HG03066 (cell line): Measurements from ENCODE around the gene KCNJ9.
"Not testable (repeated sequence)": the region's sequence is repeated elsewhere in the genome, so short reads cannot be mapped to it uniquely, and the experiment has no call there.

Experiments used
- ATAC-seq: cut with Tn5 transposase; IDR thresholded peaks from one replicate; pipeline ENCODE4 v1.9.1; 2021; ENCODE audit warnings: low read depth; ENCODE audit not compliant: unreplicated experiment

The KCNJ9 gene

DNA sequence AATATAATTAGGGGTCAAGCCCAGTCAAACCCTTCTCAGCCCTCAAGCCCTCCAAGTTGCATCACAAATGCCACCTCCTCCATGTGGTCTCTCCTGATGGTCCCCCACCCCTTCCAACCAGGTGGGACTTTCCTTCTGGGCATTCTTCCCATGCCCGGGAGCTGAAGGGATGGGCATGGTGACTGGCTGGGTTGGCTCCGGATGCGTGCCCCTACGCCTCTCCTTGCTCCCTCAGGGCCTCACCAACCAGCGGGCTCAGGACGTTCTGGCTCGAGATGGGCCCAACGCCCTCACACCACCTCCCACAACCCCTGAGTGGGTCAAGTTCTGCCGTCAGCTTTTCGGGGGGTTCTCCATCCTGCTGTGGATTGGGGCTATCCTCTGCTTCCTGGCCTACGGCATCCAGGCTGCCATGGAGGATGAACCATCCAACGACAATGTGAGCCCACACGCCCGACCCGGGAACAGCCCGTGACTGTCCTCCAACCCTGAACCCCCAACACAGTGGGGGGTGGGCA, 41.7 kb downstream of the KCNJ9 start:
- ATAC-seq = no peak

DNA sequence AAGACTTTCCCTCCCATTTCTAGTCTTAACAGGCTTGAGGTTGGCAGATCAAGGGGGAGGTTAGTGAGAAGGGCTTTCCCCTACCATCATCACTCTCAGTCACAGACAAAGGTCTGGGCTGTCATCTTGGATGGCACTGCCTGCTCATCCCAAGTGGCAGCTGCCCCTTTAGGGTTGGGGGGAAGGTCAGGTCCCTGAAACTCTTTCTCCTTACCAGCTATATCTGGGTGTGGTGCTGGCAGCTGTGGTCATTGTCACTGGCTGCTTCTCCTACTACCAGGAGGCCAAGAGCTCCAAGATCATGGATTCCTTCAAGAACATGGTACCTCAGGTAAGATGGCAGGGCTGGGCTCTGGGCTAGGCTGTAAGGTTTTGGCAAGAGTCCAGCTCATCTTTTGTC, 42.4 kb downstream of the KCNJ9 start:
- ATAC-seq = no peak

DNA sequence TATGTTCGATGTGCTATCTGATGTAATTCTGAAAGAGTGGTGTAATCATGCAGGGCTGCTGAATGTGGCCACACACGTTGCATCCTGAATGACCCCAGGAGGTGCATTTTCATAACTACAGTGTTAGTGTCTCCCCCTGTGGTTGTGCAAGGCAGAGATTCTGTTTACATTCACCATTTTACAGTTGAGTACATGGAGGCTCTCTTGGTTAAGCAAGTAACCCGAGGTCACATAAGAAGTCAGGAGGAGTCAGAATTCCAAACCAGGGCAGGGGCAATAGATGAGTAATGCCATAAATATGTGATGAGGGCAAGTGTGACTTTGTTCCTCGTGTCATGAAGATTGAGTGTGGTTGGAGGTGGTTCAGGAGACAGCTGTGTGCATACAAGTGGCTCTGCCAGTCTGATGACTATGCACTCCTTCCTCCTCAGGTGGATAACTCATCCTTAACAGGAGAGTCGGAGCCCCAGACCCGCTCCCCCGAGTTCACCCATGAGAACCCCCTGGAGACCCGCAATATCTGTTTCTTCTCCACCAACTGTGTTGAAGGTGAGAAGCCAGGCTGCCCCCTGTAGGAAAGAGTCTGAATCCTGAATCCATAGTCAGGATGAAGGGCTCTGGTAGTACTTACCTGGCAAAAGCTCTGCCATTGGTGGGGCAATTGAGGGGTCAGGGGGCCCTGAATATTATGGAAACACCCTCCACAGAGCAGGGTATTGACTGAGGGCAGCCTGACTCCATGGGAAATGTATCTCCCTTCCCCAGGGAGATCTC, 43.6 kb downstream of the KCNJ9 start:
- ATAC-seq = no peak

DNA sequence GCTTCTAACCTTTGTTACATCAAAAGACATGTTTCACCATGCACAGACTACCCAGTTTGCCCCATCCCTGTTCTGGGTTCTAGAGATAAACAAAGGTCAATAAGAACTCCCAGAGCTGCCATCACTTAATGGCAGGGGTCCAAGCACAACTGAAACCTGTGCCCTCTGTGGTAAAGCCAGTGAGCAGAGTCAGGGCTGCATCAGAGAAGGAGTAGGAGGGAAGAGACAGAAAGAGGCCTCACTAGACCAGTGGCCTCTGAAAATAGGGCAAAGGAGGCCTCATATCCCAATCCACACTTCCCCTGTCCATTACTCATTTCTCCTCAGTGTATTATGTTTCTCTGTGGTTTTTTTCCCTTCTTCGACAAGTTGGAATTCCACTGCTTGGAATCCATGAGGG, 44.4 kb downstream of the KCNJ9 start:
- ATAC-seq = no peak

DNA sequence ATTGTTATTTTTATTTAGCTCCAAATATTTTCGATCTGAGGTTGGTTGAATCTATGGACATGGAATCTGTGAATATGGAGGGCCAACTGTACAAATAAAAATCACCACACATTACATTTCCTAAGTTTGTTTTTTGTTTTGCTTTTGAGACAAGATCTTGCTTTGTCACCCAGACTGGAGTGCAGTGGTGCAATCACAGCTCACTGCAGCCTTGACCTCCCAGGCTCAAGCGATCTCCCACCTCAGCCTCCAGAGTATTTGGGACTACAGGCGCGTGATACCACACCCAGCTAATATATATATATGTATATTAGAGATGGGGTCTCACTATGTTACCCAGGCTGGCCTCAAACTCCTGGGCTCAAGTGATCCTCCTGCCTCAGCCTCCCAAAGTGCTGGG, 45.0 kb downstream of the KCNJ9 start:
- ATAC-seq = not testable (repeated sequence)

DNA sequence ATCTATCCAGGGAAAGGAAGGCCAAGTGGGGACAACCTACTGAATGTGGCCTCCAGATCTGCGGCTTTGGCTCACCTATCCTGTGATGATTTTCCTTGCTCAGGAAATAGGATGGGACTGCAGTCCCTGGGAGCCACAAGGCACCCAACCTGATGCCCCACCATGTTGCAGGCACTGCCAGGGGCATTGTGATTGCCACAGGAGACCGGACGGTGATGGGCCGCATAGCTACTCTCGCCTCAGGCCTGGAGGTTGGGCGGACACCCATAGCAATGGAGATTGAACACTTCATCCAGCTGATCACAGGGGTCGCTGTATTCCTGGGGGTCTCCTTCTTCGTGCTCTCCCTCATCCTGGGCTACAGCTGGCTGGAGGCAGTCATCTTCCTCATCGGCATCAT, 46.0 kb downstream of the KCNJ9 start:
- no peak for ATAC-seq

DNA sequence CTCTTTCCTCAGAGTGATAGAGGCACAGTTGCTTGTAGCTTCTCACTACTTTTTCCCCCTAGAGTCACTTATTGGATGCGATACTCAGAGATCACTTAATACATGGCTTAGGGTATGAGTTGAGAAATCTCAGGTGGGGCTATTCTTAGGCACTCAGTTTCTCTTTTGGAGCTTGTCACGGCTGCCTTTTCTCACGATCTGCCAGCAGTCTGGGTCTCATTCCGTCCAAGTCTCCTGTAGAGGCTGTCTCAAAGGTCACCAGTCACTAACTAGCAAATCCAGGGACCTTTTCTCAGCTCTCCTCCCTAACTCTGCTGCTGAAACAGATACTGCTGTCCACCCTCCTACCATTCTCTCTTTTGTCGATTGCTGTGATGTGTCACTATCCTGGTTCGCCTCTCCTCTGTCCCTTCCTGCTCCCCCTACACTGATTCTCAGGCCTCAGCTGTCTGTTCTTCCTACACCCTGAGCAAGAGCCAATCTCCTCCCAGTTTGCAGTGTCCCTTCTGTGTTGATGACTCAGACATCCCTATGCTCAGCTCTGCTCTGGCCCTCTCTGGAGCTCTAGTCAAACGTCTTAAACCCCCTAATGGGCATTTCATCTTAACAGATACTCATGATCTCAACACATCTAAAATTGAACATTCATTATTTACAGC, 46.7 kb downstream of the KCNJ9 start:
- ATAC-seq = no peak

DNA sequence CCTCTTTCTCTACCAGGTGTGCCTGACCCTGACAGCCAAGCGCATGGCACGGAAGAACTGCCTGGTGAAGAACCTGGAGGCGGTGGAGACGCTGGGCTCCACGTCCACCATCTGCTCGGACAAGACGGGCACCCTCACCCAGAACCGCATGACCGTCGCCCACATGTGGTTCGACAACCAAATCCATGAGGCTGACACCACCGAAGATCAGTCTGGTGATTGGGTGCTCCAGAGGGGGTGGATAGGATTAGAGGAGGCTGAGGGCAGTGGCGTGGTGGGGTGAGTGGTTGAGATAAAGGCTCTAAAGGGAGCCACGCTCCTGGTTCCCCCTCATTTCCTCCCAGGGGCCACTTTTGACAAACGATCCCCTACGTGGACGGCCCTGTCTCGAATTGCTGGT, 47.3 kb downstream of the KCNJ9 start:
- no peak for ATAC-seq

DNA sequence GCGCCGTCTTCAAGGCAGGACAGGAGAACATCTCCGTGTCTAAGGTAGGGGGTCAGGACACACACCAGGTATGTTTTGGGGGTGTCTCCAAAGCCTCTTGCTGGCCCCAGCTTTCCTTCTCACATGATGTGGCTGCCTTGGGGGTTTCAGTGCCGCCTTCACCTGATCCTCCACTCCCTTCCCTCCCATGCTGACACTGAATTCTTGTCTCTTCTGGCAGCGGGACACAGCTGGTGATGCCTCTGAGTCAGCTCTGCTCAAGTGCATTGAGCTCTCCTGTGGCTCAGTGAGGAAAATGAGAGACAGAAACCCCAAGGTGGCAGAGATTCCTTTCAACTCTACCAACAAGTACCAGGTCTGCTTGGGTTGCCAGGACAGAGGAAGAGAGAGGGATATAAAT, 47.7 kb downstream of the KCNJ9 start:
- ATAC-seq = no peak

DNA sequence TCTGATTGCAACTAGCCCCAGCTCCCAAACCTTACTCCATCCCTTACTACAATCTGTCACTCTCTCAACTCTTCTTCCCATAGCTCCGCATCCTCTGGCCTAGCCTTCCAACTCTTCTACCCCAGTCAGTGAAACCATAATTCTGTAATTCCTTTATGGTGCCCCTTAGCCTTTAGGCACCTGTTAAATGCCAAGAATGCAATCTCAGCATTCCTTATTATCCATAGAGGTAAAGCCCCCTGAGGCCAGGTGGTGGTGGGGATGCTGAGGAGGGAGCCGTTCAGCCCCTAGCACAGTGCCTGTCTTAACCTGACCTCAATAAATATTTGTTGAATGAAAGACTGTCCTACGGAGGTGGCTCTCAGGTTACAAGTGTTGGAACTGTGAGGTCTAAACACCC, 48.2 kb downstream of the KCNJ9 start:
- ATAC-seq = no peak

DNA sequence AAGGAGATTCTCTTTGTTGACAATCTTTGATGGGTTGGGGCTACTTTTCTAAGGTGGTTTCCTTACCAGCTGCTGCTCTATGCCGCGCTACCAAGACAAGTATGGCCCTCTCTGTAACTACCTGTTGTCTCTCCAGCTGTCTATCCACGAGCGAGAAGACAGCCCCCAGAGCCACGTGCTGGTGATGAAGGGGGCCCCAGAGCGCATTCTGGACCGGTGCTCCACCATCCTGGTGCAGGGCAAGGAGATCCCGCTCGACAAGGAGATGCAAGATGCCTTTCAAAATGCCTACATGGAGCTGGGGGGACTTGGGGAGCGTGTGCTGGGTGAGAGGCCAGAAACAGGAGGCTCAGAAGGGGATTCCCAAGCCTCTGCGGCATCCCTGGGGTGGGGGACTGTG, 48.6 kb downstream of the KCNJ9 start:
- no peak for ATAC-seq

DNA sequence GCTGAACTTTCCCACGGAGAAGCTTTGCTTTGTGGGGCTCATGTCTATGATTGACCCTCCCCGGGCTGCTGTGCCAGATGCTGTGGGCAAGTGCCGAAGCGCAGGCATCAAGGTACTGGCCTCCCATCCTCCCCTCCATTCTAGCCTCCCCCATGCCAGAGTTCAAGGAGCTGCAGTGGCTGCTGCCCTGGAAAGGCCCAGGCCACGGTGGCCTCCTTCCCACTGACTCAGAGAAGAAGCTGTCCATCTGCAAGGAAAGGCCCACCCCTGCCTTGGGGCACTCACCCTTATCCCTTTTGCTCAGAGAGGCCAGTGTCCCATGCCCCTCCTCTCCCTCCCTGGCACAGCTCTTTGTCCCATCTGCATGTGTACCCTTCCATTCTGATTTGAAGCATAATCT, 49.1 kb downstream of the KCNJ9 start:
- ATAC-seq = no peak

DNA sequence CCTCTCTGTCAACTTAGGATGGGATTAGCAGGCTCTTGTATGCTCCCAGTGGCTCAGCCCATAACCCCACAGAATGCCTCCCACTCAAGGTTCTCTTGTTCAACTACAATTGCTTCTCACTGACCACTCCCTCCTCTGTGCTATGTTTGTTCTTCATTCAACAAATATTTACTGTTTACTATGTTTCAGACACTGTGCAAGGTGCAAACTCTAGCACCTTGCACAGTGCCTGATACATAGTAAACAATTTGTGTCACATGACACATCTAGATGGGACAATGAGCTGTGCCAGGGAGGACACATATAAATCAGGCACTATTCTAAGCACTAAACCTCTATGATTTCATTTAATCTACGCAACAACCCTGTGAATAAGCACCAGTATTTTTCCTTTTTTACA, 49.6 kb downstream of the KCNJ9 start:
- ATAC-seq = no peak

DNA sequence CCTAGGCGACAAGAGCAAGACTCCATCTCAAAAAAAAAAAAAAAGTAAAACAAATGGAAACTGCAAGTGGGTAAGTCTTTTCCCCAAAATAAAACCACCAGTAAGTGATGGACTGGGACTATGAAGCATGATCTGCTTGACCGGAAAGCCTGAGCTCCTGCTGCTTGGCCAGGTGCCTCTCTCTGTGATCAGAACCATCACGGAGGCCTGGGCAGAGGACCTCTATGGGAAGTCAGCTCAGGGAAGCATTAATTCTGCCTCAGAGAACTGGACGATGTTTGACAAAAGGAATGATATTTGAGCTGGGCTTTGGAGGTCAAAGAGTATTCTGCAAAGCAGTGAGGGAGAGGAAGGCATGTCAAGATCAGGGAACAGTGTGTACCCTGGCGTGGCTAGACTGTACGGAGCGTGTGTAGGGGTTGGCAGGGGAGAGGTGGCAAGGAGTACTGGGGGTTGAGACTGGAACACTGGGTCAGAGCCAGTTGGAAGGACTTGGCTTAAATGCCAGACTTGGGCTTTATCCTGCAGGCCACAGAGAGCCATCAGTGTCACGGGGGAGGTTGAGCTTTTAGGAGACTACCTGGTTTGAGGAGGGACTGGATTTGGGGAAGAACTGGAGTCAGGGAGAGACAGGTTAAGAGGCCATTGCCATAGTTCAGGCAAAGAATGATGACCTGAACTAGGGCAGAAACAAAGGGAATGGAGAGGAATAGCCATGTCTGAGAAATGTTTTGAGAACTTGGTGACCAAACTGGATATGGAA, 50.6 kb downstream of the KCNJ9 start:
- ATAC-seq = no peak

DNA sequence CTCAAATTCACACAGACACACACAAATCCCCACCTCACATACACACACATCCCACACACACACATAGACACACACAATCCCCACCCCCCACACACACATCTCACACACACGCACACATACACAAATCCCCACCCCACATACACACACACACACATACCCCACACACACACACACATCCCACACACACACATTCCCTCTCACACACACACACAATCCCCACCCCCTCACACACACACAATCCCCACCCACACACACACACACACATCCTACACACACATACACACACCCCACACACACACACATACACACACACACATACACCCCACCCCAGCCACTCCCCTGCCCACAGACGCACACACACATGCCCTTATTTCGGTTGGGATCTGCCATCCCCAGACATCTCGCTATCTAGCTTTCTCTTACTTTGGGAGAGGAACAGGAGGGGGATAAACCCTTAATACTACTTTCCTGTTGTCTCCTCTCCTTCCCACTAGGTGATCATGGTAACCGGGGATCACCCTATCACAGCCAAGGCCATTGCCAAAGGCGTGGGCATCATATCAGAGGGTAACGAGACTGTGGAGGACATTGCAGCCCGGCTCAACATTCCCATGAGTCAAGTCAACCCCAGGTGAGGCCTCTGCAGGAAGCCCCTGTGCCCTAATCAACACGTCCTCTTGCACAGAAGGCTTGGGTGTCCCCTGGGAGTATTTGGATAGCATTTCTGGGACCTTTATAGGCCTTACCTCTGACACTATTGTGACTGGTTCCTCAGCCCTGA, 52.8 kb downstream of the KCNJ9 start:
- ATAC-seq = no peak

DNA sequence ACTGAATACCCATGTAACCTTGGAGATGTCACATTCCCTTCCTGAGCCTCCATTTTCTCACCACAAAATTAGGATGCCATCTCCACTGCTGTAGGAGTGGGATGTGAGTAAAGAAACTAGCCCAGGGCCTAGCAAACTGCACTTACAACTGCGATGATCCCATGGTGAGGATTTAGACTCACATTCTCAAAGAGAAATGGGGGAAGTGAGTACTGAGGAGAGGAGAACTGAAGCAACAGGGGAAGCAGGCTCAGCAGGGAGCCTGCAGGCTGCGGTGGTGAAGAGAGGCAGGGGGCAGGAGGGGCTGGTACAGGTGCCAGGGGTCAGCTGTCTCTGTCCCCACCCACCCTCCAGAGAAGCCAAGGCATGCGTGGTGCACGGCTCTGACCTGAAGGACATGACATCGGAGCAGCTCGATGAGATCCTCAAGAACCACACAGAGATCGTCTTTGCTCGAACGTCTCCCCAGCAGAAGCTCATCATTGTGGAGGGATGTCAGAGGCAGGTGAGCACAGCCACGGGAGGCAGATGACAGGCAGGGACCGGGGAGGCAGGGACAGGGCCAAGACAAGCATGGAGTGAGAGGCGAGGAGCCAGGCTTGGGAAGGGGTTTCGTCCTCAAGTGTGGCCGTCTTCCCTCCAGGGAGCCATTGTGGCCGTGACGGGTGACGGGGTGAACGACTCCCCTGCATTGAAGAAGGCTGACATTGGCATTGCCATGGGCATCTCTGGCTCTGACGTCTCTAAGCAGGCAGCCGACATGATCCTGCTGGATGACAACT, 53.6 kb downstream of the KCNJ9 start:
- ATAC-seq = no peak

DNA sequence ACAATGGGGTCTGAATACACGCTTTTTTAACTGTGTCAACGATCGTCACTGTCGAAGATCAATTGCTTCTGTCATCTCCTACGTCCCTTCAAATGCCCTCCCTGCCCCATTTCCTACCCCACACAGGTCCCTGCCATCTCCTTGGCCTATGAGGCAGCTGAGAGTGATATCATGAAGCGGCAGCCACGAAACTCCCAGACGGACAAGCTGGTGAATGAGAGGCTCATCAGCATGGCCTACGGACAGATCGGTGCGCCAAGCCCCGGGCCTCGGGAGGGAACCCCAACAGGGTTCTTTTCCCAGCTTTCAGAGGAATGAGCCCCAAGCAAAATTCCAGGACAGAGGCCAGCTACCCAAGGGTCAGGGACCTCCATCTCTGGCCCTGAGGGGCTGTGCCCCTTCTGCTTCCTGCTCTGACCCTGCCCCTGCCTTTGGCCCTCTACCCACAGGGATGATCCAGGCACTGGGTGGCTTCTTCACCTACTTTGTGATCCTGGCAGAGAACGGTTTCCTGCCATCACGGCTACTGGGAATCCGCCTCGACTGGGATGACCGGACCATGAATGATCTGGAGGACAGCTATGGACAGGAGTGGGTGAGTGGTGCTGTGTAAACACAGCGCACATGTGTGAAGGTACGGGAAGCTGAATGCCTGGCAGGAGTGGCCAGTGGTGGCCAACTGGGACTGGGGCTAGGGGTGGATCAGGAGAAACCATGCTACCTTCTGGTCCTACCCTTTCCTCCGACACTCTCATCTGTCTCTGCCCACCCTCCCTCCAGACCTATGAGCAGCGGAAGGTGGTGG, 55.0 kb downstream of the KCNJ9 start:
- no peak for ATAC-seq

DNA sequence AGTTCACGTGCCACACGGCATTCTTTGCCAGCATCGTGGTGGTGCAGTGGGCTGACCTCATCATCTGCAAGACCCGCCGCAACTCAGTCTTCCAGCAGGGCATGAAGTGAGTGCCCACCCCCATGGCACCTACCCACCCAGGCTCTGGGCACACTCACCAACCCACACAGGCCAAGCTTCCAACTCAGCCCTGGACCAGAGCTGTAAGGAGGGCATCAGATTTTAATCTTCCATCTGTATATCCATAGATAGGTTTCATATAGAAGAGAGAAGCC, 55.5 kb downstream of the KCNJ9 start:
- no peak for ATAC-seq

DNA sequence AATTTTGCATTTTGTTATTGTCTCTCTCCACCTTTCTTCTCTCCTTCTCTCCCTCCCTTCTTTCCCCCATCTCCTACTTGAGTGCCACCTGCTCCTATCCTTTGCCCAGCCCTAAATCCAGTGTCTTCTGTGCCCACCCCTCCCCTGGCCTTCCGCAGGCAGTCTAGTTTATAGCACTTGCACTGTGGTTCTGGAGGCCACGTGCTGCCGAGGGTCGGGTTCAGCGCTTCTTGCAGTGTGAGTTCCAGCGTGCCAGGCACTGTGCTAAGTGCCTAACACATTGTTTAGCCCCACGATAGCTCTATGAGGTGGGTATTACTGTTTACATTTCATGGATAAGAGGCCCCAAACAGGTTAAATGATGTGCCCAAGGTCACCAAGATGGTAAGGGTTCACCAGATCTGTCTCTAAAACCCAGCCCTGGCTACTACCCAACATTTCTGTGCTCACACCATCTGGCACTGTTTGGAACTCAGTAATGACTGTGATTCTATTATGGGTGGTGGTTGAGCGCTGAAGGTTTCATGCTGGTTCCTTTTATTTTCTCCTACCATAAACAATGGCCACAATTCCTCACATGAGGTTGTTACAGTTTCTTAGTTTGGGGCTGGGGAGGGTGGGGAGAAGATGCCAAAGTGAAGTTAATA, 56.0 kb downstream of the KCNJ9 start:
- no peak for ATAC-seq
